Medulla oblongata (tissue), 1 donor: ENCODE measurements around the gene MRAP2.
"Not testable (repeated sequence)": the region's sequence is repeated elsewhere in the genome, so short reads cannot be mapped to it uniquely, and the experiment has no call there.

ENCODE experiments used
- DNase-seq: peaks from one replicate; pipeline ENCODE4 v3.0.0-alpha.2; 2015; ENCODE audit errors: extremely low spot score

MRAP2 gene

DNA sequence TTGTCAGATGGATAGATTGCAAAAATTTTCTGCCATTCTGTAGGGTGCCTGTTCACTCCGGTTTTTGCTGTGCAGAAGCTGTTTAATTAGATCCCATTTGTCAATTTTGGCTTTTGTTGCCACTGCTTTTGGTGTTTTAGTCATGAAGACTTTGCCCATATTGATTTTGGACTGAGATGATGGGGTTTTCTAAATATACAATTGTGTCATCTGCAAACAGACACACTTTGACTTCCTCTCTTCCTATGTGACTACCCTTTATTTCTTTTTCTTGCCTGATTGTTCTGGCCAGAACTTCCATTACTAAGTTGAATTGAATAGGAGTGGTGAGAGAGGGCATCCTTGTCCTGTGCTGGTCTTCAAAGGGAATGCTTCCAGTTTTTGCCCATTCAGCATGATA lies 96.0 kb downstream of the MRAP2 start:
- not testable (repeated sequence) for DNase-seq

DNA sequence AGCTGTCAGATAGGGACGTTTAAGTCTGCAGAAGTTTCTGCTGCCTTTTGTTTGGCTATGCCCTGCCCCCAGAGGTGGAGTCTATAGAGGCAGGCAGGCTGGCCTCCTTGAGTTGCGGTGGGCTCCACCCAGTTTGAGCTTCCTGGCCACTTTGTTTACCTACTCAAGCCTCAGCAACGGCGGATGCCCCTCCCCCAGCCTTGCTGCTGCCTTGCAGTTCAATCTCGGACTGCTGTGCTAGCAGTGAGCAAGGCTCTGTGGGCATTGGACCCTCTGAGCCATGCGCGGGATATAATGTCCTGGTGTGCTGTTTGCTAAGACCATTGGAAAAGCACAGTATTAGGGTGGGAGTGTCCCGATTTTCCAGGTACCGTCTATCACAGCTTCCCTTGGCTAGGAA lies 99.8 kb downstream of the MRAP2 start:
- not testable (repeated sequence) for DNase-seq

DNA sequence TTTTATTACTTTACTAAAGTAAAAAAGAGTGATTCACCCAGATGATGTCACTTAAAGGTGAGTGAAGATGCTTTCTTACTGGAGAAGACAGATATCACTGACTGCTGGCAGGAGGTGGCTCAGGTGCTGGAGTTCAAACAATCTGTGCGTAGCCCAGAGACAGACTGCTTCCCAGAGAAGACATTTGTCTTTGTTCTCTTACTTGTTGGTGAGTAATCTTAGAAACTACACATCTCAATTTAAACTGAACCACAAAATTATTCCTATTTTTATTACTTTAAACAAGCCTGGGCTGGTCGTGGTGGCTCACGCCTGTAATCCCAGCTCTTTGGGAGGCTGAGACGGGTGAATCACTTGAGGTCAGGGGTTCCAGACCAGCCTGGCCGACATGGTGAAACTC lies 101.7 kb downstream of the MRAP2 start:
- DNase-seq: no peak

DNA sequence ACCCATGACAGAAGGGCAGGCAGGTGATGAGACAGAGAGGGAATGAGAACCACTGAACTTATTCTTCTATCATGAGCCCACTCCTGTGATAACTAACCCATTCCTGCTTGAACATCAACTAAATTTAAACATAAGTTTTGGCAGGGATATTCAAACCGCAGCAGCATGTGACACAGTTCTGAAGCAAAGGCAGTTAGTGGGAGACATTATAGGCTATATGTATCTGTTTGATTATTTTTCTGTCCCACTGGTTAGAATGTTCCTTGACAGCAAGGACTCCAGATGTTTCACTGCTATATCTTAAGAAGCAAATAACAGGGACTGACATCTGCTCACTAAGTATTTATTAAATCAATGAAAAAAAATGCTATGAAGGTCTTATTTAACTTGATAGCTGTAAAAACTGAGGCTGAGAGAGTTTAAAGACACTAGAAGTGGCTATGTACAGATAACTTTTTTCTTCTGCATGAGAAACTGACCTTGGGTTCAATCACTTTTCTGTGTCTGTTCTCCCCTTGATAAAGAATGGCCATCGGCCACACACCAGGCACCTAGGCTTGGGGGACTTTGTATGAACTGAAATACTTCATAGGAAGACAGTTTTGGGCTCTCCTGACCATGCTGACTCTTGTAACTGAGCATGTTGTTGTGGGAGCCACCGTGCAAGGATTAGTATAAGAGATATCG lies 102.9 kb downstream of the MRAP2 start:
- no peak for DNase-seq

DNA sequence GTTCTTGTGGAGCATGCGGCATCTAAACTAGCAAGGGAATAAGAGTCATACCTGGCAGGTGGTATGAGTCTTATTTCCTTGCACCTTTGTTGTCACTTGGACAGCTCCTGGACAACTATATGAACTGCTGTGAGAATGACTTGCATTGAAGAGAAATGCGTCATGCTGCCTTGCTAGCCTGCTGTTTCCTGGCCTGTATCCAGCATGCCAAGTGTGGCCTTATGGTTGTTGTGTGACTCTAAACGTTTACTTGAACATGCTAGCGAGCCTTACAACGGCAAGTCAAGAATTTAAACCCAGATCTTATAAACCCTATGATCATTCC lies 103.4 kb downstream of the MRAP2 start:
- DNase-seq: no peak

DNA sequence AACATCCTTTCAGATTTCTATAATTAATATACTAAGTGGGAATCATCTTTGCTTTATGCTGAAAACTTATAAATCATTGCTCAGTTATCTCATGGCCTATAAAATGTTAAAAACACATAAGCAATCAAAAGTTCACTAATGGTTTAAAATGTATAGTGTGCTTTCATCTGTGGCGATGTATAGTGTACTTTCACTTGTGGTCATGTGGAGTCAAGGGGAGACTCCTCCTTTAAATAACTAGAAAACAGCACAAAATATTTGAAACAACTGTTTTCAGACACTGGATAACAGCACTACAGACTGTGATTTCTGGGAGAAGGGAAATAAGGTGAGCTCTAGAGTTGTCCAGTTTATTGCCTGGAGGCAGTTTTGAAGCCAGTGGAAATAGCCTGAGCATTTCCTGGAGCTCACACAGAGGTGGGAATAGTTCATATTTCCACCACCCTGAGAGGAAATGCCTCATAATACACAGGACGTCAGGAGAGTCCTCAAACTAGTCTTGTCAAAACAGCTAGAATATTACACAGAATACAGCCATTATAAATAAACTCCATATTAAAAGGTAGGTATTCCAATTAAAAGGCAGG lies 104.5 kb downstream of the MRAP2 start:
- DNase-seq: no peak

DNA sequence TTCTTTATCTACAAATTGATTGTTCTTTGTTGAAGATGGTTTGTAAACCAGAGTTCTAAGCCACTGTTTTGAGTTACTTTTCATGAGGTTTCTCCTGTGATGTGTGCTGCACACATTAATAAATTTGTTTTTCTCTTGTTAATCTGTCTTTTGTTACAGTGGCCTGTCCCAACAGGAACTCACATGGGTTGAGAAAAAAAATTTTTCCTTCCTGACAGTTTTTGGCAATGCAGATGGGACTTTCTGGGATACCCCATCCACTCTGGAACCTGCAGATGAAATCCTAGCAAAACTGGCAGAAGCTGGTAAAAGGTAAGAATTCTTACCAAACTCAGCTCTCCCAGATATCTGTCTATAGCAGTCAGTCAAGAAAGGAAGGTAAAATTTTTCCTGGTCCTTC lies 105.7 kb downstream of the MRAP2 start:
- DNase-seq: no peak
